ENCODE results near the gene MAP3K15. TPM values are rescaled to one million over a fixed set of nuclear protein-coding genes. Genes with fewer than 3 reads are reported as not detected.

The MAP3K15 gene
- total and polyA plus RNA-seq, 2 donors: 0.10 to 0.26 TPM

GRCh38 chrX:19545651-19546050 lies 30.3 kb upstream of the MAP3K15 start:
- 82% methylated on average over 9 of the region's 9 CpGs for WGBS
- no peaks in the 10 kb centered on the region for H3K4me1 ChIP-seq (ENCODE audit: insufficient read depth)
- H3K27ac ChIP-seq (ENCODE audit: low read depth): no peak overlapping the region
- no peak for DNase-seq (ENCODE audit: extremely low spot score)
- no peaks in the 10 kb centered on the region for H3K36me3 ChIP-seq (ENCODE audit: insufficient read depth)
- no peak overlapping the region for H3K4me3 ChIP-seq (ENCODE audit: low read depth, low read length)

GRCh38 chrX:19544693-19545305 lies 29.5 kb upstream of the MAP3K15 start:
- no peak overlapping the region for H3K4me3 ChIP-seq (ENCODE audit: low read depth, low read length)
- no peaks in the 10 kb centered on the region for H3K36me3 ChIP-seq (ENCODE audit: insufficient read depth)
- no peaks in the 10 kb centered on the region for H3K4me1 ChIP-seq (ENCODE audit: insufficient read depth)
- DNase-seq (ENCODE audit: extremely low spot score): no peak
- H3K27ac ChIP-seq (ENCODE audit: low read depth): no peak overlapping the region
- WGBS: 43% methylated on average over 8 of the region's 8 CpGs

- 95% methylated on average over 12 of the region's 12 CpGs for WGBS
- DNase-seq (ENCODE audit: extremely low spot score): no peak
- Histone ChIP-seq H3K27ac (ENCODE audit: low read depth) (no peak overlapping the region), H3K4me1 (ENCODE audit: insufficient read depth) (no peaks in the 10 kb centered on the region), H3K4me3 (ENCODE audit: low read depth, low read length) (no peak overlapping the region), H3K36me3 (ENCODE audit: insufficient read depth) (no peaks in the 10 kb centered on the region)
Observed at GRCh38 chrX:19543951-19544381, 28.7 kb upstream of the MAP3K15 start.

- Histone ChIP-seq H3K4me3 (ENCODE audit: low read depth, low read length) (no peak overlapping the region), H3K4me1 (ENCODE audit: insufficient read depth) (no peaks in the 10 kb centered on the region), H3K27ac (ENCODE audit: low read depth) (no peak overlapping the region), H3K36me3 (ENCODE audit: insufficient read depth) (no peaks in the 10 kb centered on the region)
- WGBS: 90% methylated on average over 9 of the region's 9 CpGs
- no peak for DNase-seq (ENCODE audit: extremely low spot score)
Observed at GRCh38 chrX:19543020-19543715, 27.9 kb upstream of the MAP3K15 start.

GRCh38 chrX:19541931-19542330 lies 26.6 kb upstream of the MAP3K15 start:
- no peak for DNase-seq (ENCODE audit: extremely low spot score)
- Histone ChIP-seq H3K4me1 (ENCODE audit: insufficient read depth) (no peaks in the 10 kb centered on the region), H3K36me3 (ENCODE audit: insufficient read depth) (no peaks in the 10 kb centered on the region), H3K27ac (ENCODE audit: low read depth) (no peak overlapping the region), H3K4me3 (ENCODE audit: low read depth, low read length) (no peak overlapping the region)
- 94% methylated on average over 19 of the region's 19 CpGs for WGBS

GRCh38 chrX:19541196-19541595 lies 25.9 kb upstream of the MAP3K15 start:
- DNase-seq (ENCODE audit: extremely low spot score): no peak
- WGBS: 97% methylated on average over 3 of the region's 3 CpGs

GRCh38 chrX:19540076-19540475 lies 24.8 kb upstream of the MAP3K15 start:
- Histone ChIP-seq H3K36me3 (ENCODE audit: insufficient read depth) (no peaks in the 10 kb centered on the region), H3K4me1 (ENCODE audit: insufficient read depth) (no peaks in the 10 kb centered on the region), H3K27ac (ENCODE audit: low read depth) (no peak overlapping the region), H3K4me3 (ENCODE audit: low read depth, low read length) (no peak overlapping the region)
- DNase-seq (ENCODE audit: extremely low spot score): no peak
- WGBS: 93% methylated on average over 3 of the region's 3 CpGs

More at GRCh38 chrX:19541196-19541595, 25.9 kb upstream of the MAP3K15 start:
- no peak overlapping the region for H3K27ac ChIP-seq (ENCODE audit: low read depth)
- no peak overlapping the region for H3K4me3 ChIP-seq (ENCODE audit: low read depth, low read length)
- H3K4me1 ChIP-seq (ENCODE audit: insufficient read depth): no peaks in the 10 kb centered on the region
- no peaks in the 10 kb centered on the region for H3K36me3 ChIP-seq (ENCODE audit: insufficient read depth)

GRCh38 chrX:19539665-19540064 lies 24.4 kb upstream of the MAP3K15 start:
- 93% methylated on average over 4 of the region's 4 CpGs for WGBS
- Histone ChIP-seq H3K36me3 (ENCODE audit: insufficient read depth) (no peaks in the 10 kb centered on the region), H3K4me3 (ENCODE audit: low read depth, low read length) (no peak overlapping the region), H3K4me1 (ENCODE audit: insufficient read depth) (no peaks in the 10 kb centered on the region), H3K27ac (ENCODE audit: low read depth) (no peak overlapping the region)
- no peak for DNase-seq (ENCODE audit: extremely low spot score)

GRCh38 chrX:19535476-19535875 lies 20.2 kb upstream of the MAP3K15 start:
- H3K27ac ChIP-seq (ENCODE audit: low read depth): no peak overlapping the region
- 70% methylated on average over 2 of the region's 2 CpGs for WGBS
- no peaks in the 10 kb centered on the region for H3K36me3 ChIP-seq (ENCODE audit: insufficient read depth)
- H3K4me1 ChIP-seq (ENCODE audit: insufficient read depth): no peaks in the 10 kb centered on the region
- no peak for DNase-seq (ENCODE audit: extremely low spot score)
- H3K4me3 ChIP-seq (ENCODE audit: low read depth, low read length): no peak overlapping the region

GRCh38 chrX:19532709-19533108 lies 17.4 kb upstream of the MAP3K15 start:
- no peak overlapping the region for H3K4me3 ChIP-seq (ENCODE audit: low read depth, low read length)
- WGBS: 88% methylated on average over 8 of the region's 8 CpGs
- H3K36me3 ChIP-seq (ENCODE audit: insufficient read depth): no peaks in the 10 kb centered on the region
- DNase-seq (ENCODE audit: extremely low spot score): no peak
- no peaks in the 10 kb centered on the region for H3K4me1 ChIP-seq (ENCODE audit: insufficient read depth)
- no peak overlapping the region for H3K27ac ChIP-seq (ENCODE audit: low read depth)

- Histone ChIP-seq H3K27ac (ENCODE audit: low read depth) (no peak overlapping the region), H3K36me3 (ENCODE audit: insufficient read depth) (no peaks in the 10 kb centered on the region), H3K4me1 (ENCODE audit: insufficient read depth) (no peaks in the 10 kb centered on the region), H3K4me3 (ENCODE audit: low read depth, low read length) (no peak overlapping the region)
- no peak for DNase-seq (ENCODE audit: extremely low spot score)
- WGBS: 79% methylated on average over 4 of the region's 4 CpGs
Observed at GRCh38 chrX:19517965-19518364, 2.7 kb upstream of the MAP3K15 start.

- H3K36me3 ChIP-seq (ENCODE audit: insufficient read depth): no peaks in the 10 kb centered on the region
- peak overlapping the region; percentile 40 for H3K4me3 ChIP-seq (ENCODE audit: low read depth, low read length)
- H3K27ac ChIP-seq (ENCODE audit: low read depth): no peak overlapping the region
- 4% methylated on average over 23 of the region's 23 CpGs for WGBS
- DNase-seq (ENCODE audit: extremely low spot score): no peak
- no peaks in the 10 kb centered on the region for H3K4me1 ChIP-seq (ENCODE audit: insufficient read depth)
Observed at GRCh38 chrX:19515615-19516105, 352 bp upstream of the MAP3K15 start.

GRCh38 chrX:19513383-19513782 lies 1.9 kb downstream of the MAP3K15 start:
- no peak overlapping the region for H3K27ac ChIP-seq (ENCODE audit: low read depth)
- H3K36me3 ChIP-seq (ENCODE audit: insufficient read depth): no peaks in the 10 kb centered on the region
- H3K4me3 ChIP-seq (ENCODE audit: low read depth, low read length): no peak overlapping the region
- DNase-seq (ENCODE audit: extremely low spot score): no peak
- H3K4me1 ChIP-seq (ENCODE audit: insufficient read depth): no peaks in the 10 kb centered on the region
- whole genome bisulfite sequencing: 16% methylated on average over 4 of the region's 4 CpGs

GRCh38 chrX:19512961-19513360 lies 2.3 kb downstream of the MAP3K15 start:
- Histone ChIP-seq H3K4me1 (ENCODE audit: insufficient read depth) (no peaks in the 10 kb centered on the region), H3K36me3 (ENCODE audit: insufficient read depth) (no peaks in the 10 kb centered on the region), H3K4me3 (ENCODE audit: low read depth, low read length) (no peak overlapping the region), H3K27ac (ENCODE audit: low read depth) (no peak overlapping the region)
- 36% methylated on average over 9 of the region's 9 CpGs for WGBS
- no peak for DNase-seq (ENCODE audit: extremely low spot score)
